GM18502 (cell line): Measurements from ENCODE around the gene TBX15.
A peak's percentile ranks its signal among the peaks of the same experiment; 100 is the strongest.
"Not testable (repeated sequence)": the region's sequence is repeated elsewhere in the genome, so short reads cannot be mapped to it uniquely, and the experiment has no call there.

Experiments used
- ATAC-seq: cut with Tn5 transposase; IDR thresholded peaks from one replicate; pipeline ENCODE4 v1.9.1; 2021; ENCODE audit warnings: mild to moderate bottlenecking; ENCODE audit not compliant: unreplicated experiment, poor library complexity

The TBX15 gene

GRCh38 chr1:118960567-118961136 is 27.5 kb downstream of the TBX15 start:
- ATAC-seq: no peak

- peak; percentile 87 for ATAC-seq
Observed at GRCh38 chr1:118960026-118960561, 28.0 kb downstream of the TBX15 start.

- peak; percentile 7 for ATAC-seq
Observed at GRCh38 chr1:118958937-118959631, 29.1 kb downstream of the TBX15 start.

DNA sequence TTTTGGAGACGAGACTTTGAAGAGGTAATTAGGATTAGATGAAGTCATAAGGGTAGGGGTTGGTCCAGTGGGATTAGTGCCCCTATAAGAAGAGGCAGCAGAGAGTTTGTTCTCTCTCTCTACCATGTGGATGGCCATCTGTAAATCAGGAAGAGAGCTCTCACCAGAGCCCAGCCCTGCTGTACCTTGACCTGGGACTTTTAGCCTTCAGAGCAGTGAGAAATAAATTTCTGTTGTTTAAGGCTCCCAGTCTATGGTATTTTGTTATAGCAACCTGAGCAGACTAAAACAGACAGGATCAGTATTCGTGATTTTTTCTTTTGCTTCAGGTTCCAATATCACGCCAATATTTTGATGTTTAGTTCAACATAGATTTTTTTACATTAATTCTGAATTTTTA is 30.0 kb downstream of the TBX15 start:
- ATAC-seq: no peak

DNA sequence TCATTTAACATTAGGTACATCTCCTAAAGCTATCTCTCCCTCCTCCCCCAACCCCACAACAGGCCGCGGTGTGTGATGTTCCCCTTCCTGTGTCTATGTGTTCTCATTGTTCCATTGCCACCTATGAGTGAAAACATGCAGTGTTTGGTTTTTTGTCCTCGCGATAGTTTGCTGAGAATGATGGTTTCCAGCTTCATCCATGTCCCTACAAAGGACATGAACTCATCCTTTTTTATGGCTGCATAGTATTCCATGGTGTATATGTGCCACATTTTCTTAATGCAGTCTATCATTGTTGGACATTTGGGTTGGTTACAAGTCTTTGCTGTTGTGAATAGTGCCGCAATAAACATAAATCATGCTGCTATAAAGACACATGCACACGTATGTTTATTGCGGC is 30.6 kb downstream of the TBX15 start:
- not testable (repeated sequence) for ATAC-seq

- ATAC-seq: no peak
Observed at GRCh38 chr1:118954301-118954905, 33.7 kb downstream of the TBX15 start.

GRCh38 chr1:118951270-118951936 is 36.7 kb downstream of the TBX15 start:
- no peak for ATAC-seq

- no peak for ATAC-seq
Observed at GRCh38 chr1:118949315-118949714, 38.8 kb downstream of the TBX15 start.

GRCh38 chr1:118948846-118949245 is 39.3 kb downstream of the TBX15 start:
- no peak for ATAC-seq

GRCh38 chr1:118948351-118948750 is 39.8 kb downstream of the TBX15 start:
- no peak for ATAC-seq

DNA sequence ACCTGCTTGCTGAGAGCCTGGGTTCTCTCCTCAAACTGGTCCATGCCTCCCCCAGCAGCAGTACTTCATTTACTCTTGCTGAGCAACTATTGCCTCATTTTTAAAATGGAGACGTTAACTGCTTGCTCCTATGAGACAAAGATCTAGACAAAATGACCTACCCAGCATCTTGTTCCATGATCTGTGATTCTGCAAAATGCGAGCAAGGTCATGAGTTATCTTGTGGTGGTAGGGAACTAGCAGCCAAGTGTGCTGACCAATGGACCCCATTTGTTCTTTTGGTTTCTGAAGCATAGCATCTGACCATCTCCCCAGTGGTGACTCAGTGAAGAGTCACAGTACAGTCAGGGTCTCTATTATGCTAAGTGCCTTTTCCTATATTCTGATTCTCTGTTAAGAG is 40.4 kb downstream of the TBX15 start:
- ATAC-seq: no peak

GRCh38 chr1:118947003-118947765 is 41.0 kb downstream of the TBX15 start:
- ATAC-seq: no peak

GRCh38 chr1:118945489-118945888 is 42.7 kb downstream of the TBX15 start:
- no peak for ATAC-seq

GRCh38 chr1:118944546-118944945 is 43.6 kb downstream of the TBX15 start:
- no peak for ATAC-seq

DNA sequence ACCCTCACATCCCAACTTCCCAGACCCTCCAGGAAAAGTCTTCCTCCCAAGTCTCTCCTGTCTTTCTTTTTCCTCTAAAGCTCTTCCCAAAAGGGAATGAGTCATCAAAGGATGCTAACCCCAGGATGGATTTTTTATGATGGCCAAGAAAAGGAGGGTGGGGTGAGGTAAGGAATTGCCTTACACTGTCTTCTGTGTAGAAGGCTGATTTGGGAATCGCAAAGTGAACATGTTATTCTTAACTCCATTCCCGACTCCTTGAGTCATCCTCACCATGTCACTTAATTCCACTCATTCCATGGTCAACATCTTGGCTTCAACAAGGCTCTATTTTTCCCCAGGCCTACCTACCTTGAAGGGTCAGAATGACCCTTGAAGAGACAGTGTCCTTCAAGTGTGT is 44.0 kb downstream of the TBX15 start:
- no peak for ATAC-seq

GRCh38 chr1:118940957-118941356 is 47.2 kb downstream of the TBX15 start:
- ATAC-seq: no peak

- no peak for ATAC-seq
Observed at GRCh38 chr1:118937413-118938072, 50.6 kb downstream of the TBX15 start.

DNA sequence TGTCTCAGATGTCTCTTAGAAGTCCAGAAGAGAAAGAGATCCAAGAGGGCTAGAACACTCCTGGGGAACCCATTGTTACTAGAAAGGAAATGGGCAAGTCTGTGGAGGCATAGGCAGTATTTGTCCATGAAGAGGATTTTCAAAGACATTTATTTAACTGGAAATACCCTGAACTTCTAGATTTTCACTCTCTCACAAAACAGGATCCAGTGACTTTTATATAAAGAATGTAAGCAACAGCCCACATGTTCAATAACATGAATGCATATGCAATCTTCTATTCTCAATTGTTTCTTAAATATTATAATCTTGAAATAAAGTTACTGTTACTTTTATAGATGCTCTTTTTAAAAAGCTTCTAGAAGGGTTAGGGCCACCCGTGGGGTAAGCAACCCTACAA is 53.4 kb downstream of the TBX15 start:
- no peak for ATAC-seq

- ATAC-seq: no peak
Observed at GRCh38 chr1:118933051-118933781, 54.9 kb downstream of the TBX15 start.
